ENCODE data around the gene MED26.

- TF ChIP-seq REST (tag by site-specific recombination; IDR thresholded peaks at IDR 0.05) (no peak), CTCF (tag by site-specific recombination; IDR thresholded peaks at IDR 0.05) (no peak), ZNF239 (tag by site-specific recombination; IDR thresholded peaks at IDR 0.05) (no peak), ZNF184 (tag by site-specific recombination; IDR thresholded peaks at IDR 0.05) (no peak), TCF7L2 (IDR thresholded peaks at IDR 0.05; ENCODE audit: borderline replicate concordance, low read depth, low read length) (no peak), ZNF561 (tag by site-specific recombination; IDR thresholded peaks at IDR 0.05; ENCODE audit: borderline replicate concordance) (no peak), ZNF274 (IDR thresholded peaks at IDR 0.05; ENCODE audit: low read length) (no peak), ZNF274 (tag by site-specific recombination; IDR thresholded peaks at IDR 0.05; ENCODE audit: borderline replicate concordance) (no peak), ZNF223 (tag by site-specific recombination; IDR thresholded peaks at IDR 0.05) (no peak), ZNF416 (tag by site-specific recombination; IDR thresholded peaks at IDR 0.05) (no peak), ZNF555 (tag by site-specific recombination; conservative IDR thresholded peaks at IDR 0.05) (no peak), ZNF585B (tag by site-specific recombination; IDR thresholded peaks at IDR 0.05) (no peak), ZSCAN23 (tag by site-specific recombination; IDR thresholded peaks at IDR 0.05) (no peak)
Measured at GRCh38 chr19:16612636-16613035, 15.4 kb downstream of the MED26 start.

Measured in HEK293 (cell line).